HUES48 (cell line): Measurements from ENCODE around the gene OTOP1.
A peak's percentile ranks its signal among the peaks of the same experiment; 100 is the strongest.
"Not testable (repeated sequence)": the region's sequence is repeated elsewhere in the genome, so short reads cannot be mapped to it uniquely, and the experiment has no call there.

ENCODE experiments used
- H3K27ac ChIP-seq: one replicate; pipeline ENCODE4 v1.7.0; 2013; ENCODE audit warnings: low read depth, low read length, inconsistent platforms
- H3K27me3 ChIP-seq: 2 replicates; pipeline ENCODE4 v1.6.1; 2013; ENCODE audit warnings: mild to moderate bottlenecking, low read length; ENCODE audit not compliant: control insufficient read depth, insufficient read depth
- H3K36me3 ChIP-seq: 2 replicates; pipeline ENCODE4 v1.6.1; 2013; ENCODE audit warnings: low read length; ENCODE audit not compliant: control insufficient read depth, insufficient read depth
- H3K4me1 ChIP-seq: 2 replicates; pipeline ENCODE4 v1.6.1; 2013; ENCODE audit warnings: mild to moderate bottlenecking, low read length; ENCODE audit not compliant: control insufficient read depth, insufficient read depth
- H3K4me3 ChIP-seq: 2 replicates; pipeline ENCODE4 v1.5.1; 2013; ENCODE audit warnings: mild to moderate bottlenecking, low read depth, low read length
- H3K9ac ChIP-seq: 2 replicates; pipeline ENCODE4 v1.6.1; 2013; ENCODE audit warnings: mild to moderate bottlenecking, low read depth, low read length, moderate library complexity
- H3K9me3 ChIP-seq: 2 replicates; pipeline ENCODE4 v1.6.1; 2013; ENCODE audit warnings: low read length; ENCODE audit not compliant: control insufficient read depth, insufficient read depth

Gene OTOP1

GRCh38 chr4:4256799-4257198 lies 30.1 kb upstream of the OTOP1 start:
- H3K4me3 ChIP-seq, result no peak overlapping the region
- no peaks in the 10 kb centered on the region for H3K9me3 ChIP-seq
- no peaks in the 10 kb centered on the region for H3K36me3 ChIP-seq
- H3K27ac ChIP-seq, result no peak overlapping the region
- 0 out of 2 replicates have a peak, but pooled peaks cover 7% of the 10 kb centered on the region for H3K4me1 ChIP-seq
- H3K9ac ChIP-seq, result no peak overlapping the region
- no peaks in the 10 kb centered on the region for H3K27me3 ChIP-seq

- H3K4me3 ChIP-seq, result no peak overlapping the region
Observed at GRCh38 chr4:4254666-4255065, 27.9 kb upstream of the OTOP1 start.

GRCh38 chr4:4254199-4254598 lies 27.5 kb upstream of the OTOP1 start:
- no peaks in the 10 kb centered on the region for H3K27me3 ChIP-seq
- H3K9me3 ChIP-seq, result no peaks in the 10 kb centered on the region
- no peak overlapping the region for H3K27ac ChIP-seq
- H3K36me3 ChIP-seq, result no peaks in the 10 kb centered on the region
- no peak overlapping the region for H3K4me3 ChIP-seq
- H3K4me1 ChIP-seq, result no peaks in the 10 kb centered on the region
- no peak overlapping the region for H3K9ac ChIP-seq

More at GRCh38 chr4:4254666-4255065, 27.9 kb upstream of the OTOP1 start:
- H3K27ac ChIP-seq, result no peak overlapping the region
- no peak overlapping the region for H3K9ac ChIP-seq
- H3K4me1 ChIP-seq, result 0 out of 2 replicates have a peak, but pooled peaks cover 4% of the 10 kb centered on the region
- no peaks in the 10 kb centered on the region for H3K9me3 ChIP-seq
- no peaks in the 10 kb centered on the region for H3K36me3 ChIP-seq
- no peaks in the 10 kb centered on the region for H3K27me3 ChIP-seq

GRCh38 chr4:4249866-4250265 lies 23.1 kb upstream of the OTOP1 start:
- Histone ChIP-seq H3K36me3 (peaks cover 14% of the 10 kb centered on the region), H3K27ac (no peak overlapping the region), H3K9ac (no peak overlapping the region), H3K4me1 (0 out of 2 replicates have a peak, but pooled peaks cover 5% of the 10 kb centered on the region), H3K4me3 (no peak overlapping the region), H3K27me3 (no peaks in the 10 kb centered on the region), H3K9me3 (no peaks in the 10 kb centered on the region)

GRCh38 chr4:4249342-4249741 lies 22.6 kb upstream of the OTOP1 start:
- H3K4me1 ChIP-seq, H3K9me3 ChIP-seq, H3K4me3 ChIP-seq, H3K27ac ChIP-seq, H3K27me3 ChIP-seq, H3K9ac ChIP-seq: not testable (repeated sequence)
- H3K36me3 ChIP-seq, result peaks cover 19% of the 10 kb centered on the region

- peaks cover 24% of the 10 kb centered on the region for H3K36me3 ChIP-seq
- H3K4me1 ChIP-seq, result 0 out of 2 replicates have a peak, but pooled peaks cover 5% of the 10 kb centered on the region
- peak overlapping the region; percentile 98 for H3K27ac ChIP-seq
- no peaks in the 10 kb centered on the region for H3K27me3 ChIP-seq
- H3K4me3 ChIP-seq, result peak overlapping the region; percentile 80
- H3K9me3 ChIP-seq, result no peaks in the 10 kb centered on the region
- peak overlapping the region; percentile 90; the same call in 1 of the 2 replicates for H3K9ac ChIP-seq
Observed at GRCh38 chr4:4248885-4249203, 22.1 kb upstream of the OTOP1 start.

GRCh38 chr4:4248029-4248884 lies 21.5 kb upstream of the OTOP1 start, which contains the start of gene TMEM128:
Gene TMEM128 (minus strand): TSS chr4:4248223. CDS start chr4:4248202, 21 bp downstream.
- peaks cover 30% of the 10 kb centered on the region for H3K36me3 ChIP-seq
- peak within 1 kb of the TSS; percentile 80 for H3K4me3 ChIP-seq
- 0 out of 2 replicates have a peak, but pooled peaks cover 5% of the 10 kb centered on the region for H3K4me1 ChIP-seq
- H3K27ac ChIP-seq, result peak within 1 kb of the TSS; percentile 98
- H3K9ac ChIP-seq, result peak within 1 kb of the TSS; percentile 90
- no peaks in the 10 kb centered on the region for H3K27me3 ChIP-seq
- no peaks in the 10 kb centered on the region for H3K9me3 ChIP-seq

- H3K9me3 ChIP-seq, result no peaks in the 10 kb centered on the region
- H3K27me3 ChIP-seq, result no peaks in the 10 kb centered on the region
- H3K4me1 ChIP-seq, result 0 out of 2 replicates have a peak, but pooled peaks cover 5% of the 10 kb centered on the region
- peak overlapping the region; percentile 80 for H3K4me3 ChIP-seq
- H3K36me3 ChIP-seq, result peaks cover 32% of the 10 kb centered on the region
- H3K9ac ChIP-seq, result peak overlapping the region; percentile 90
- peak overlapping the region; percentile 98 for H3K27ac ChIP-seq
Observed at GRCh38 chr4:4247696-4248028, 20.9 kb upstream of the OTOP1 start.

GRCh38 chr4:4245172-4245571 lies 18.4 kb upstream of the OTOP1 start:
- Histone ChIP-seq H3K9ac (no peak overlapping the region), H3K27ac (no peak overlapping the region), H3K4me1 (0 out of 2 replicates have a peak, but pooled peaks cover 5% of the 10 kb centered on the region), H3K4me3 (no peak overlapping the region), H3K9me3 (no peaks in the 10 kb centered on the region), H3K27me3 (no peaks in the 10 kb centered on the region), H3K36me3 (peaks cover 49% of the 10 kb centered on the region)

GRCh38 chr4:4239551-4239950 lies 12.8 kb upstream of the OTOP1 start:
- not testable (repeated sequence) for H3K27me3 ChIP-seq, H3K27ac ChIP-seq, H3K4me1 ChIP-seq, H3K9me3 ChIP-seq, H3K9ac ChIP-seq, H3K4me3 ChIP-seq
- H3K36me3 ChIP-seq, result peaks cover 43% of the 10 kb centered on the region

- Histone ChIP-seq H3K4me1 (no peaks in the 10 kb centered on the region), H3K27ac (no peak overlapping the region), H3K9ac (no peak overlapping the region), H3K4me3 (no peak overlapping the region), H3K27me3 (peaks cover 16% of the 10 kb centered on the region), H3K9me3 (no peaks in the 10 kb centered on the region; the same call in 1 of the 2 replicates), H3K36me3 (0 out of 2 replicates have a peak, but pooled peaks cover 4% of the 10 kb centered on the region)
Observed at GRCh38 chr4:4233610-4234009, 6.9 kb upstream of the OTOP1 start.
